Activated CD4-positive, alpha-beta T cell treated with anti-CD3 and anti-CD28 coated beads for 36 hours (primary cell): ENCODE measurements around the gene GGACT. TPM values are rescaled to one million over a fixed set of nuclear protein-coding genes. Genes with fewer than 3 reads are reported as not detected.

Experiments used
- ATAC-seq: fragments of 200-7000 bp; cut with Tn5 transposase; one replicate; pipeline ENCODE4 v1.10.0; 2021; ENCODE audit warnings: mild to moderate bottlenecking, moderate library complexity
- CTCF ChIA-PET: fragments of 350-600 bp; sonication (Branson Sonifier 250); formaldehyde crosslinking; loops from one replicate; lab custom pipeline; 2021; ENCODE audit warnings: antibody characterized with exemption; lab: Charles Lee
- POLR2A ChIA-PET: fragments of 350-600 bp; sonication (Branson Sonifier 250); formaldehyde crosslinking; loops from one replicate; lab custom pipeline; 2021; ENCODE audit warnings: antibody characterized with exemption, inconsistent platforms; lab: Charles Lee
- DNase-seq: peaks from one replicate; pipeline ENCODE4 v3.0.0-alpha.2; 2020
- H3K27ac Mint-ChIP-seq: one replicate; pipeline ENCODE4 v1.8.0; 2021; ENCODE audit warnings: mixed read lengths
- H3K27me3 Mint-ChIP-seq: one replicate; pipeline ENCODE4 v1.8.0; 2021; ENCODE audit warnings: mixed read lengths
- H3K36me3 Mint-ChIP-seq: one replicate; pipeline ENCODE4 v1.8.0; 2021; ENCODE audit warnings: low read depth, mixed read lengths
- H3K4me1 Mint-ChIP-seq: one replicate; pipeline ENCODE4 v1.8.0; 2021; ENCODE audit warnings: mixed read lengths
- H3K4me3 Mint-ChIP-seq: one replicate; pipeline ENCODE4 v1.8.0; 2021; ENCODE audit warnings: mild to moderate bottlenecking, moderate library complexity, mixed read lengths
- H3K9me3 Mint-ChIP-seq: one replicate; pipeline ENCODE4 v1.8.0; 2021; ENCODE audit warnings: low read depth, mixed read lengths
- intact Hi-C, 2 experiments: fragments of 100-400 bp; cut with DNase I in 1 of 2; cut with micrococcal nuclease in 1 of 2; formaldehyde crosslinking; loops; one replicate each; pipeline versions ENCODE4 v1.14.2 to v1.15.1; 2022 to 2024; cut with DNase I, micrococcal nuclease
- total RNA-seq, 2 experiments: library from RNA; stranded (reverse); gene quantifications; one replicate each; pipeline ENCODE4 v1.2.3, GENCODE V29; 2021

Gene GGACT
- total RNA-seq, 2 experiments from 2014 or later = 6.8 to 7.0 TPM

GRCh38 chr13:100510208-100510957, 78.2 kb downstream of the GGACT start:
- Mint-ChIP-seq H3K27me3 (peaks cover 6% of the 10 kb centered on the region), H3K27ac (no peak overlapping the region), H3K36me3 (no peaks in the 10 kb centered on the region), H3K9me3 (no peaks in the 10 kb centered on the region), H3K4me1 (peaks cover 20% of the 10 kb centered on the region), H3K4me3 (no peak overlapping the region)
- POLR2A ChIA-PET = interaction anchor here (0.5 kb wide), 1 partner anchor 773 kb away, joined by 3 read pairs; no protein-coding TSS in a partner anchor
- ATAC-seq = no peak
- intact Hi-C loops = loop anchor here (5.0 to 10.0 kb wide), 3 partner anchors 518 to 1068 kb away; partner anchors contain the start of gene ZIC2 (in 1 of the 2)
- DNase-seq = no peak
- CTCF ChIA-PET = interaction anchor here (0.8 to 1.0 kb wide), 2 partner anchors 32 to 592 kb away, joined by 3 to 4 read pairs; no protein-coding TSS in a partner anchor

GRCh38 chr13:100508996-100509395, 79.6 kb downstream of the GGACT start:
- H3K9me3 Mint-ChIP-seq = no peaks in the 10 kb centered on the region
- H3K27me3 Mint-ChIP-seq = peaks cover 11% of the 10 kb centered on the region
- ATAC-seq = no peak
- no peak overlapping the region for H3K27ac Mint-ChIP-seq
- peaks cover 20% of the 10 kb centered on the region for H3K4me1 Mint-ChIP-seq
- no peak overlapping the region for H3K4me3 Mint-ChIP-seq
- CTCF ChIA-PET = interaction anchor here (1.1 to 1.2 kb wide), 2 partner anchors 592 to 980 kb away, joined by 3 read pairs; no protein-coding TSS in a partner anchor
- POLR2A ChIA-PET = no interaction called here
- intact Hi-C loops = loop anchor here in 1 of 2 experiments (5.0 kb wide), 1 partner anchor 377 kb away; no protein-coding TSS in a partner anchor
- H3K36me3 Mint-ChIP-seq = no peaks in the 10 kb centered on the region
- DNase-seq = no peak

- ATAC-seq (no peak), DNase-seq (no peak)
- peaks cover 11% of the 10 kb centered on the region for H3K27me3 Mint-ChIP-seq
- CTCF ChIA-PET = interaction anchor here (1.2 kb wide), 1 partner anchor 980 kb away, joined by 3 read pairs; no protein-coding TSS in a partner anchor
- no peak overlapping the region for H3K27ac Mint-ChIP-seq
- H3K36me3 Mint-ChIP-seq = no peaks in the 10 kb centered on the region
- no peaks in the 10 kb centered on the region for H3K9me3 Mint-ChIP-seq
- POLR2A ChIA-PET = no interaction called here
- intact Hi-C loops = loop anchor here in 1 of 2 experiments (5.0 kb wide), 1 partner anchor 376 kb away; no protein-coding TSS in a partner anchor
- peaks cover 20% of the 10 kb centered on the region for H3K4me1 Mint-ChIP-seq
- no peak overlapping the region for H3K4me3 Mint-ChIP-seq
Observed at GRCh38 chr13:100508455-100508854, 80.1 kb downstream of the GGACT start.

GRCh38 chr13:100506600-100507422, 81.8 kb downstream of the GGACT start:
- no peak for DNase-seq
- intact Hi-C loops = loop anchor here (1.0 to 5.0 kb wide), 3 partner anchors 113 to 375 kb away; no protein-coding TSS in a partner anchor
- ChIA-PET CTCF (interaction anchor here (0.6 to 1.1 kb wide), 2 partner anchors 59 to 136 kb away, joined by 3 to 4 read pairs; no protein-coding TSS in a partner anchor), POLR2A (no interaction called here)
- Mint-ChIP-seq H3K4me3 (peak overlapping the region; percentile 52), H3K36me3 (no peaks in the 10 kb centered on the region), H3K9me3 (no peaks in the 10 kb centered on the region), H3K27ac (no peak overlapping the region), H3K4me1 (peaks cover 20% of the 10 kb centered on the region), H3K27me3 (peaks cover 15% of the 10 kb centered on the region)
- peak; percentile 68 for ATAC-seq

DNA sequence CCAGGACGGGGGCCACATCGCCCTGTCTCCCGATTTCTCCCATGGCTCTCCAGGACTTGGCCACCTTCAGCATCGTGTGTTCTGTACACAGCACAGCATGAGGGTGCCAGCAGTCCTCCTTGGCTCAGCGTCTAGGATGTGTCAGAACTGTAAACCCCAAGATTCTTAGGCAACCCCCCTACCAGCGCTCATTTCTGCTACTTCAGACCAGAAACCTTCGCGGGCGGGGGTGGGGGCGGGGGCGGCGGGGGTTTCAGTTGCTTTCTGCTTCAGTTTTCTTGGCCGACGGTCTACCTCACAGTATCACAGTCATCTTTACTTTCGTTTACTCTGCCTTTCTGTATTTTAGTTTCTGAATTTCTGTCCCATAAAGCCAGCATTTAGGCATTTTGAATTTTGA, 82.4 kb downstream of the GGACT start:
- Mint-ChIP-seq H3K4me3 (peak overlapping the region; percentile 52), H3K27ac (peak overlapping the region; percentile 49), H3K9me3 (no peaks in the 10 kb centered on the region), H3K4me1 (peaks cover 20% of the 10 kb centered on the region), H3K27me3 (peaks cover 15% of the 10 kb centered on the region), H3K36me3 (no peaks in the 10 kb centered on the region)
- ChIA-PET CTCF (interaction anchor here (0.7 kb wide), 1 partner anchor 1999 kb away, joined by 3 read pairs; no protein-coding TSS in a partner anchor), POLR2A (no interaction called here)
- peak; percentile 91 for ATAC-seq
- intact Hi-C loops = loop anchor here (1.0 to 5.0 kb wide), 3 partner anchors 112 to 374 kb away; no protein-coding TSS in a partner anchor
- peak; percentile 63 for DNase-seq

DNA sequence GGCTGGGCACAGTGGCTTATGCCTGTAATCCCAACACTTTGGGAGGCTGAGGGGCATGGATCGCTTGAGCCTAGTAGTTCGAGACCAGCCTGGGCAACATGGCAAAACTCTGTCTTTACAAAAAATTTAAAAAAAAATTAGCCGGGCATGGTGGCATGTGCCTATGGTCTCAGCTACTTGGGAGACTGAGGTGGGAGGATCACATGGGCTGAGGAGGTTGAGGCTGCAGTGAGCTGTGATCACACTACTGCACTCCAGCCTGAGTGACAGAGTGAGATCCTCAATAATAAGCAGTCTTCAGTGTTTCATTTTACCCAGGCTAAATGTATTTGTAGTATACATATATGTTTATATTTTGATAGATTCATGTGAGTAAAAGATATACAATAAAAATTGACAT, 85.0 kb downstream of the GGACT start:
- Mint-ChIP-seq H3K27ac (no peak overlapping the region), H3K9me3 (no peaks in the 10 kb centered on the region), H3K36me3 (no peaks in the 10 kb centered on the region), H3K4me1 (peaks cover 20% of the 10 kb centered on the region), H3K4me3 (no peak overlapping the region), H3K27me3 (peaks cover 10% of the 10 kb centered on the region)
- POLR2A ChIA-PET = no interaction called here
- intact Hi-C loops = no loop called here
- ATAC-seq (no peak), DNase-seq (no peak)
- CTCF ChIA-PET = no interaction called here

- H3K4me1 Mint-ChIP-seq = peaks cover 17% of the 10 kb centered on the region
- H3K4me3 Mint-ChIP-seq = no peak overlapping the region
- no peaks in the 10 kb centered on the region for H3K36me3 Mint-ChIP-seq
- ChIA-PET CTCF (interaction anchor here (0.6 to 1.6 kb wide), 2 partner anchors 12 to 263 kb away, joined by 3 read pairs; no protein-coding TSS in a partner anchor), POLR2A (no interaction called here)
- peaks cover 10% of the 10 kb centered on the region for H3K27me3 Mint-ChIP-seq
- DNase-seq = no peak
- intact Hi-C loops = no loop called here
- no peak for ATAC-seq
- no peak overlapping the region for H3K27ac Mint-ChIP-seq
- no peaks in the 10 kb centered on the region for H3K9me3 Mint-ChIP-seq
Observed at GRCh38 chr13:100502446-100502845, 86.1 kb downstream of the GGACT start.

- H3K27ac Mint-ChIP-seq = no peak overlapping the region
- H3K4me1 Mint-ChIP-seq = no peaks in the 10 kb centered on the region
- ChIA-PET CTCF (no interaction called here), POLR2A (no interaction called here)
- H3K4me3 Mint-ChIP-seq = no peak overlapping the region
- DNase-seq = no peak
- intact Hi-C loops = no loop called here
- no peaks in the 10 kb centered on the region for H3K36me3 Mint-ChIP-seq
- H3K9me3 Mint-ChIP-seq = no peaks in the 10 kb centered on the region
- peaks cover 2% of the 10 kb centered on the region for H3K27me3 Mint-ChIP-seq
- no peak for ATAC-seq
Observed at GRCh38 chr13:100497389-100497788, 91.2 kb downstream of the GGACT start.

- intact Hi-C loops = no loop called here
- ChIA-PET POLR2A (no interaction called here), CTCF (no interaction called here)
- Mint-ChIP-seq H3K4me3 (no peak overlapping the region), H3K36me3 (no peaks in the 10 kb centered on the region), H3K27ac (no peak overlapping the region), H3K4me1 (no peaks in the 10 kb centered on the region), H3K9me3 (no peaks in the 10 kb centered on the region), H3K27me3 (peaks cover 2% of the 10 kb centered on the region)
- no peak for DNase-seq
- ATAC-seq = no peak
Observed at GRCh38 chr13:100495455-100495854, 93.1 kb downstream of the GGACT start.

DNA sequence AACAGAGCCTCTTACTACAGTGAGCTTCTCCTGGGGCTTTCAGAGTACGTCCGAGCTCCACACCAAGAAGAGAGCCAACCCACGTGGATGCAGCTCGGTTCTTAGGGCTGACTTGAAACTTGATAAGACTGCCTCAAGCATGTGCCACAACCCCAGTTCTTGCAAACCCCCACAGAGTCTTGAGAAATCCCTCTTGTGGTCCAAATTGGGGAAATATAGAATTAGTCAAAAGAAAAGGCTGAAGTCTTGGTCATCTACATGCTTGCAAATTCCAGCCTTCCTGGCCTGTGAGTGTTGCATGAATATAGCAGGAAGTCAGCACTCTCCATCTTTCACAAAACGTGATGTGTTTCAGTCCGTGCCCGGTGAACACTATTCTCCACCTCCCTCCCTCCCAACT, 95.2 kb downstream of the GGACT start:
- ChIA-PET CTCF (interaction anchor here (1.0 kb wide), 1 partner anchor 22 kb away, joined by 3 read pairs; no protein-coding TSS in a partner anchor), POLR2A (no interaction called here)
- Mint-ChIP-seq H3K27me3 (peaks cover 2% of the 10 kb centered on the region), H3K4me3 (no peak overlapping the region), H3K9me3 (no peaks in the 10 kb centered on the region), H3K36me3 (no peaks in the 10 kb centered on the region), H3K4me1 (no peaks in the 10 kb centered on the region), H3K27ac (no peak overlapping the region)
- intact Hi-C loops = no loop called here
- ATAC-seq (no peak), DNase-seq (no peak)
